ENCODE results near the gene RAPGEF1. TPM values are rescaled to one million over a fixed set of nuclear protein-coding genes. Genes with fewer than 3 reads are reported as not detected.

RAPGEF1 gene
- total and polyA plus RNA-seq, 2 experiments from 2014 or later: 9.9 to 82.8 TPM

GRCh38 chr9:131534721-131535237 lies 205.1 kb downstream of the RAPGEF1 start:
- no peak for ATAC-seq
- Histone ChIP-seq H3K79me2 (replicated peaks; ENCODE audit: insufficient read depth) (peaks cover 5% of the 10 kb centered on the region; the same call in 1 of the 2 replicates), H2AFZ (no peak overlapping the region), H3F3A (replicated peaks; ENCODE audit: low read depth) (no peaks in the 10 kb centered on the region), H3K27ac (ENCODE audit: low read depth) (no peak overlapping the region), H3K9me2 (ENCODE audit: insufficient read depth) (no peaks in the 10 kb centered on the region), H3K27me3 (ENCODE audit: insufficient read depth) (no peaks in the 10 kb centered on the region), H3K4me1 (ENCODE audit: insufficient read depth) (0 out of 2 replicates have a peak, but pooled peaks cover 4% of the 10 kb centered on the region), H3K36me3 (ENCODE audit: insufficient read depth) (no peaks in the 10 kb centered on the region), H4K20me1 (replicated peaks; ENCODE audit: insufficient read depth) (no peaks in the 10 kb centered on the region; the same call in 1 of the 2 replicates), H3K4me3 (no peak overlapping the region), H3K4me2 (no peak overlapping the region)
- Mint-ChIP-seq H3K27me3 (ENCODE audit: insufficient read depth, low read depth, poor library complexity) (no peaks in the 10 kb centered on the region), H3K27ac (no peak overlapping the region), H3K4me3 (no peak overlapping the region), H3K4me1 (peaks cover 5% of the 10 kb centered on the region; the same call in 2 of the 3 replicates), H3K36me3 (ENCODE audit: low read depth) (peaks cover 8% of the 10 kb centered on the region; the same call in 2 of the 3 replicates), H3K9me3 (peaks cover 16% of the 10 kb centered on the region)
- no peak for TF ChIP-seq ETS1 (IDR thresholded peaks at IDR 0.05)
- TF ChIP-seq POLR2AphosphoS5 (IDR thresholded peaks at IDR 0.05; ENCODE audit: low read depth): no peak
- TF ChIP-seq CREB1 (CRISPR knock-in tag; IDR thresholded peaks at IDR 0.05; ENCODE audit: low read depth): no peak
- TF ChIP-seq REST (IDR thresholded peaks at IDR 0.05; ENCODE audit: unreplicated experiment): no peak
- no peak for TF ChIP-seq ZNF114 (CRISPR knock-in tag; IDR thresholded peaks at IDR 0.05)
- TF ChIP-seq JUNB (IDR thresholded peaks at IDR 0.05; ENCODE audit: unreplicated experiment): no peak
- no peak for TF ChIP-seq STAT1 (IDR thresholded peaks at IDR 0.05; ENCODE audit: unreplicated experiment)
- no peak for TF ChIP-seq NANOG (IDR thresholded peaks at IDR 0.05; ENCODE audit: borderline replicate concordance)
- no peak for TF ChIP-seq ZNF462 (CRISPR knock-in tag; IDR thresholded peaks at IDR 0.05)
- DNase-seq (ENCODE audit: low spot score): no peak
